ENCODE data around the gene DDA1.

DNA sequence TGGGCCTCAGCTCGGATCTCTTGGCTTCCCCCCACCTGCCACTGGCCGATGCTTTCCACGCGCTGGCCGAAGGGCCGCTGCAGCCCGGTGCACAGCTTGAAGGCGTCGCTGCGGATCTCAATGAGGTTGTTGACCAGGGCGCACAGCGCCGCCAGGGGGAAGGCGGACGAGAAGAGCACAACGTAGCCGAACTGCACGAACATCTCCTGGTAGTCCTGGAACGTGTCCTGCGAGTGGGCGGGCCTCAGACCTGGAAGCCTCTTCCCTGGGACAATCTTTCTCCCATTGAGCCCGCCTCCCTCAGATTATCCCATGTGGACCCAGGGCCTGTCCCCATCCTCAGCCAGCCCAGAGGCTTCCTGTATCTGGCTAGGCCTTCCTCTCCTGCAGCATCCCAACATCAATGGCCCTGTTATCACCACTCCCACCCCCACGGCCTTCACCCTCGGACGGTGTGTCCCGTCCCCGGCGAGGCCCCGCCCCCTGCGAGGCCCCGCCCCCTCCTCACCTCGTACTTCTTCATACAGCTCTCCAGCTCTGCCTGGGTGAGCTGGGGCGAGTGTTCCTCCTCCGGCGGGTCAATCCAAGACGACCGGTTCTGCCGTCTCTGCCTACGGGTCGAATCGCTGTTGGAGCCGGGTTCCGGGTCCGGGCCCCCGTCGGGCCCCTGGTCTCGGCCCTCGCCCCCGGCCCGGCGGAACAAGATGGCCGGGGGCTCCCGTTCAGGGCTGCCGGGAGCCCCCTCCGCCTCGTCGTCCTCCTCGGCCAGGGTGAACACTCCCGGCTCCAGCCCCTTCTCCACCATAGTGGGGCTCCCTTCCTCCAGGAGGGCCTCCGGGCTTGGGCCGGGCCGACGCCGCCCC, 18.5 kb downstream of the DDA1 start:
- no peak for TF ChIP-seq CTCF (IDR thresholded peaks at IDR 0.05)
- TF ChIP-seq POLR2A (IDR thresholded peaks at IDR 0.05; ENCODE audit: low read length): no peak
- TF ChIP-seq RNF2 (IDR thresholded peaks at IDR 0.05; ENCODE audit: borderline replicate concordance, low read depth): no peak
- TF ChIP-seq CHD2 (IDR thresholded peaks at IDR 0.05; ENCODE audit: low read length, partially characterized antibody): no peak
- TF ChIP-seq SMC3 (IDR thresholded peaks at IDR 0.05): no peak

All from A549 (cell line).